Loucy (cell line): ENCODE results near the gene PLS3.

ENCODE experiments used
- EZH2phosphoT487 ChIP-seq: fragments of 200-600 bp; IDR thresholded peaks from 2 replicates; pipeline ENCODE4 v1.6.1; 2018; ENCODE audit warnings: antibody characterized with exemption, mild to moderate bottlenecking, moderate library complexity, borderline replicate concordance
- TF ChIP-seq, protein P1 (sequence below): fragments of 200-600 bp; sonication (generic); conservative IDR thresholded peaks from 2 replicates; pipeline ENCODE4 v1.5.1; 2014; ENCODE audit warnings: mild to moderate bottlenecking, antibody characterized with exemption, low read length

DNA sequence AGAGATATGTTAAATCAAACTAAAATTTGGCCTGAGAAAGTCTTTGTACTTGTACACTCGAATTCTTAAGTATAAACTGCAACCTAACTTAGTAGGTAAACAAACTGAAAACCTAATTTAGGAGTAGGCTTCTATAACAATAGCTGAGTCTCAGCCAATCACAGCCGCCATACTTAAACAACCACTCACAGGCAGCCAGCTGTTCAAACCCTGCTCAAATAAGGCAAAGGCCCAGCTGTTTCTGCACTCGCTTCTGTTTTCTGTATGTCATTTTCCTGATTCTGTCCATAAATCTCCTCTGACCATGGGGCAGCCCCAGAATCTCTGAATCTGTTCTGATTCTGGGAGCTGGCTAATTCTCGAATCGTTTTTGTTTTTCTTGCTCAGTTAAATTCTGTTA lies 7.8 kb upstream of the PLS3 start:
- TF ChIP-seq EZH2phosphoT487, result no peak
- TF ChIP-seq, protein P1, sequence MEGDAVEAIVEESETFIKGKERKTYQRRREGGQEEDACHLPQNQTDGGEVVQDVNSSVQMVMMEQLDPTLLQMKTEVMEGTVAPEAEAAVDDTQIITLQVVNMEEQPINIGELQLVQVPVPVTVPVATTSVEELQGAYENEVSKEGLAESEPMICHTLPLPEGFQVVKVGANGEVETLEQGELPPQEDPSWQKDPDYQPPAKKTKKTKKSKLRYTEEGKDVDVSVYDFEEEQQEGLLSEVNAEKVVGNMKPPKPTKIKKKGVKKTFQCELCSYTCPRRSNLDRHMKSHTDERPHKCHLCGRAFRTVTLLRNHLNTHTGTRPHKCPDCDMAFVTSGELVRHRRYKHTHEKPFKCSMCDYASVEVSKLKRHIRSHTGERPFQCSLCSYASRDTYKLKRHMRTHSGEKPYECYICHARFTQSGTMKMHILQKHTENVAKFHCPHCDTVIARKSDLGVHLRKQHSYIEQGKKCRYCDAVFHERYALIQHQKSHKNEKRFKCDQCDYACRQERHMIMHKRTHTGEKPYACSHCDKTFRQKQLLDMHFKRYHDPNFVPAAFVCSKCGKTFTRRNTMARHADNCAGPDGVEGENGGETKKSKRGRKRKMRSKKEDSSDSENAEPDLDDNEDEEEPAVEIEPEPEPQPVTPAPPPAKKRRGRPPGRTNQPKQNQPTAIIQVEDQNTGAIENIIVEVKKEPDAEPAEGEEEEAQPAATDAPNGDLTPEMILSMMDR, result no peak
